K562 (cell line): ENCODE results near the gene SMIM13. TPM values are rescaled to one million over a fixed set of nuclear protein-coding genes. Genes with fewer than 3 reads are reported as not detected.

Source experiments
- ATAC-seq: fragments of 200-7000 bp; cut with Tn5 transposase; 3 replicates; pipeline ENCODE4 v1.9.1; 2020; ENCODE audit warnings: moderate library complexity
- BruUV-seq: library from RNA; stranded (reverse); fragments of 400-500 nt; replicated peaks from 2 replicates; lab custom pipeline; 2021; lab: Mats Ljungman, UMichigan
- CTCF ChIA-PET: fragments of 300-600 bp; formaldehyde crosslinking; extraction: SDS; loops from one replicate; lab custom pipeline; 2021; ENCODE audit warnings: low intra/inter-chr PET ratio; lab: Yijun Ruan, JAX
- POLR2A ChIA-PET: fragments of 300-600, 350-650 bp; sonication (Branson Sonifier 250); formaldehyde crosslinking; extraction: SDS; loops from one replicate; lab custom pipeline; 2021; ENCODE audit warnings: antibody characterized with exemption, inconsistent platforms; lab: Yijun Ruan, JAX
- DNase-seq, 4 experiments: peaks; one replicate each; pipeline versions ENCODE4 v3.0.0 to v3.0.0-alpha.2; 2011 to 2018; ENCODE audit warnings: low spot score in 3 of 4, mixed read lengths in 3 of 4; ENCODE audit errors: extremely low read depth in 1 of 4
- FAIRE-seq: peaks from 2 replicates; lab custom pipeline; 2011; peaks lifted over from hg19 to GRCh38; lab: Jason Lieb, UNC
- H2AFZ ChIP-seq: 2 replicates; pipeline ENCODE4 v1.6.0; 2011; ENCODE audit warnings: low read depth, low read length, control low read depth, inconsistent platforms
- H3K27ac ChIP-seq: fragments of 200-600 bp; 3 replicates; pipeline ENCODE4 v1.8.0; 2011; ENCODE audit warnings: low read depth, mild to moderate bottlenecking, control low read depth, inconsistent platforms, low read length, moderate library complexity, mixed read lengths; ENCODE audit errors: extremely low read depth
- H3K27me3 ChIP-seq, 2 experiments: fragments of 300-600 bp in 1 of 2; 2 replicates in 1 of 2; 3 replicates in 1 of 2; pipeline versions ENCODE4 v1.6.0 to v1.8.0; 2011; ENCODE audit warnings: inconsistent platforms in 2 of 2, low read length in 2 of 2, mild to moderate bottlenecking in 1 of 2, mixed read lengths in 1 of 2, moderate library complexity in 1 of 2; ENCODE audit not compliant: control insufficient read depth in 2 of 2, insufficient read depth in 2 of 2
- H3K36me3 ChIP-seq: fragments of 300-600 bp; 3 replicates; pipeline ENCODE4 v1.8.0; 2011; ENCODE audit warnings: mild to moderate bottlenecking, low read length, inconsistent platforms; ENCODE audit not compliant: control insufficient read depth, insufficient read depth
- H3K4me1 ChIP-seq, 2 experiments: fragments of 200-600 bp in 1 of 2; replicated peaks in 1 of 2; 2 replicates in 1 of 2; 3 replicates in 1 of 2; pipeline versions ENCODE4 v1.5.1 to v1.8.0; 2011; ENCODE audit warnings: inconsistent platforms in 2 of 2, low read length in 2 of 2, mild to moderate bottlenecking in 1 of 2, mixed read lengths in 1 of 2, moderate library complexity in 1 of 2; ENCODE audit not compliant: control insufficient read depth in 2 of 2, insufficient read depth in 2 of 2
- H3K4me2 ChIP-seq: 2 replicates; pipeline ENCODE4 v1.6.1; 2011; ENCODE audit warnings: low read length, control low read depth, inconsistent platforms, mixed read lengths; ENCODE audit not compliant: insufficient read depth
- H3K4me3 ChIP-seq: fragments of 200-600 bp; sonication (generic), shearing (Covaris generic); 2 replicates; pipeline ENCODE4 v1.5.1; 2016; ENCODE audit warnings: control low read depth, inconsistent platforms
- H3K79me2 ChIP-seq: fragments of 200-600 bp; 3 replicates; pipeline ENCODE4 v1.8.0; 2011; ENCODE audit warnings: low read length, inconsistent platforms; ENCODE audit not compliant: control insufficient read depth, insufficient read depth
- H3K9ac ChIP-seq, 2 experiments: 2 replicates each; pipeline versions ENCODE4 v1.6.0 to v1.6.1; 2011; ENCODE audit warnings: low read depth in 2 of 2, low read length in 2 of 2, control low read depth in 1 of 2, inconsistent platforms in 1 of 2, mild to moderate bottlenecking in 1 of 2, mixed read lengths in 1 of 2; ENCODE audit not compliant: insufficient read depth in 1 of 2
- H3K9me1 ChIP-seq: one replicate; pipeline ENCODE4 v1.6.0; 2011; ENCODE audit warnings: inconsistent platforms, mild to moderate bottlenecking, low read length, moderate library complexity; ENCODE audit not compliant: control insufficient read depth, insufficient read depth
- H3K9me3 ChIP-seq: replicated peaks from 2 replicates; pipeline ENCODE4 v1.5.1; 2011; ENCODE audit warnings: low read depth, low read length, inconsistent platforms; ENCODE audit not compliant: control insufficient read depth, insufficient read depth
- H4K20me1 ChIP-seq: replicated peaks from 2 replicates; pipeline ENCODE4 v1.6.1; 2011; ENCODE audit warnings: low read length, inconsistent platforms, mixed read lengths; ENCODE audit not compliant: control insufficient read depth, insufficient read depth
- BRD9 ChIP-seq: fragments of 450-650 bp; IDR thresholded peaks from 2 replicates; pipeline ENCODE4 v1.6.1; 2018; ENCODE audit warnings: low read depth; ENCODE audit not compliant: partially characterized antibody
- FIP1L1 ChIP-seq: fragments of 200-400 bp; formaldehyde crosslinking; IDR thresholded peaks from 2 replicates; pipeline ENCODE4 v1.6.1; 2018; ENCODE audit warnings: mild to moderate bottlenecking, low read depth, low read length; ENCODE audit not compliant: poor library complexity, severe bottlenecking
- GTF2A2 ChIP-seq: IDR thresholded peaks from 2 replicates; pipeline ENCODE4 v1.6.1; 2016; ENCODE audit warnings: mild to moderate bottlenecking, missing genetic modification characterization, missing compliant biosample characterization
- PCBP2 ChIP-seq: fragments of 200-400 bp; formaldehyde crosslinking; IDR thresholded peaks from 2 replicates; pipeline ENCODE4 v1.6.1; 2018; ENCODE audit warnings: low read length, low read depth, mild to moderate bottlenecking, moderate library complexity; ENCODE audit not compliant: poor library complexity, severe bottlenecking
- POLR2H ChIP-seq: IDR thresholded peaks from 2 replicates; pipeline ENCODE4 v1.6.1; 2016; ENCODE audit warnings: missing genetic modification characterization, low read depth, mild to moderate bottlenecking, control low read depth, missing compliant biosample characterization, moderate library complexity
- ZNF766 ChIP-seq: fragments of 200-800 bp; sonication (Bioruptor generic); conservative IDR thresholded peaks from 2 replicates; pipeline ENCODE4 v1.6.1; 2016; ENCODE audit warnings: missing genetic modification characterization, missing compliant biosample characterization
- WGBS: fragments of 100-300 bp; shearing (Covaris generic); methylation state at CpG from one replicate; pipeline ENCODE4 v1.1.6; 2016; ENCODE audit warnings: low coverage, mixed read lengths; ENCODE audit not compliant: insufficient coverage; ENCODE audit errors: missing lambda C conversion rate; 5-methylcytosine and 5-hydroxymethylcytosine counted together
- in situ Hi-C: fragments of 300-500 bp; cut with MboI; formaldehyde crosslinking; loops from 4 replicates; pipeline ENCODE4 v1.15.0; 2018; ENCODE audit warnings: inconsistent platforms, mixed read lengths
- intact Hi-C: fragments of 100-400 bp; cut with micrococcal nuclease; formaldehyde crosslinking; loops from 2 replicates; pipeline ENCODE4 v1.14.2; 2022
- polyA plus RNA-seq, 8 experiments: library from polyadenylated mRNA; depleted of rRNA in 4 of 8; stranded (reverse) in 5 of 8; unstranded in 3 of 8; fragments of >200 nt; fragmentation: Nextera tagmentation in 2 of 8; fragmentation: Illumina TruSeq in 1 of 8; extraction: Ambion mirVana in 2 of 8; extraction: Trizol in 1 of 8; gene quantifications; 2 replicates each; pipeline versions ENCODE4 v1.2.1 to v1.2.3, GENCODE V29; 2011 to 2014; ENCODE audit warnings: inconsistent platforms in 1 of 8, missing spikeins in 1 of 8
- total RNA-seq, 7 experiments: library from RNA; depleted of rRNA in 6 of 7; stranded (reverse); fragments of >200 nt in 6 of 7; fragmentation: Illumina TruSeq in 2 of 7; extraction: Trizol in 2 of 7; gene quantifications; 2 replicates each; pipeline versions ENCODE4 v1.2.1 to v1.2.3, GENCODE V29; 2011 to 2021; ENCODE audit warnings: low replicate concordance in 1 of 7
- TF ChIP-seq, protein P1 (sequence below): IDR thresholded peaks from 2 replicates; pipeline ENCODE4 v1.6.1; 2012; ENCODE audit warnings: low read depth, low read length, improper control_type of control experiment, borderline replicate concordance
- TF ChIP-seq, protein P2 (sequence below): fragments of 450-650 bp; IDR thresholded peaks from 2 replicates; pipeline ENCODE4 v1.6.1; 2016; ENCODE audit warnings: low read depth
- TF ChIP-seq, protein P3 (sequence below), 2 experiments: IDR thresholded peaks; 2 replicates each; pipeline ENCODE4 v1.6.1; 2012; ENCODE audit warnings: improper control_type of control experiment in 2 of 2, low read depth in 2 of 2, low read length in 2 of 2, borderline replicate concordance in 1 of 2

SMIM13 gene
- total and polyA plus RNA-seq, 9 of the 15 experiments (the other 6 are each of a cell fraction or from before 2014, with no cell fraction given), result 5.5 to 24.8 (median 11.7) TPM

- Histone ChIP-seq H3K9me3 (no peaks in the 10 kb centered on the region), H3K27ac (no peak overlapping the region), H3K79me2 (no peaks in the 10 kb centered on the region), H2AFZ (no peak overlapping the region), H3K9ac (no peak overlapping the region), H3K4me2 (no peak overlapping the region), H3K36me3 (no peaks in the 10 kb centered on the region), H3K9me1 (no peaks in the 10 kb centered on the region), H3K27me3 (peaks cover 21 to 51% of the 10 kb centered on the region in 2 experiments), H3K4me1 (peaks cover 0 to 4% of the 10 kb centered on the region in 2 experiments; a peak in 1 of 5 replicates), H3K4me3 (no peak overlapping the region), H4K20me1 (no peaks in the 10 kb centered on the region)
- CTCF ChIA-PET, result interaction anchor here (0.7 kb wide), 1 partner anchor 156 kb away, joined by 3 read pairs; no protein-coding TSS in a partner anchor
- FAIRE-seq (no peak), ATAC-seq (no peak), DNase-seq (no peak)
- WGBS, result 5% methylated on average over 4 of the region's 4 CpGs
- no peak for TF ChIP-seq BRD9
- no peak for TF ChIP-seq ZNF766 (CRISPR knock-in tag)
- no peak for TF ChIP-seq PCBP2
- TF ChIP-seq, protein P1, sequence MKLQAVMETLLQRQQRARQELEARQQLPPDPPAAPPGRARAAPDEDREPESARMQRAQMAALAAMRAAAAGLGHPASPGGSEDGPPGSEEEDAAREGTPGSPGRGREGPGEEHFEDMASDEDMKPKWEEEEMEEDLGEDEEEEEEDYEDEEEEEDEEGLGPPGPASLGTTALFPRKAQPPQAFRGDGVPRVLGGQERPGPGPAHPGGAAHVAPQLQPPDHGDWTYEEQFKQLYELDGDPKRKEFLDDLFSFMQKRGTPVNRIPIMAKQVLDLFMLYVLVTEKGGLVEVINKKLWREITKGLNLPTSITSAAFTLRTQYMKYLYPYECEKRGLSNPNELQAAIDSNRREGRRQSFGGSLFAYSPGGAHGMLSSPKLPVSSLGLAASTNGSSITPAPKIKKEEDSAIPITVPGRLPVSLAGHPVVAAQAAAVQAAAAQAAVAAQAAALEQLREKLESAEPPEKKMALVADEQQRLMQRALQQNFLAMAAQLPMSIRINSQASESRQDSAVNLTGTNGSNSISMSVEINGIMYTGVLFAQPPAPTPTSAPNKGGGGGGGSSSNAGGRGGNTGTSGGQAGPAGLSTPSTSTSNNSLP, result no peak
- TF ChIP-seq, protein P2, sequence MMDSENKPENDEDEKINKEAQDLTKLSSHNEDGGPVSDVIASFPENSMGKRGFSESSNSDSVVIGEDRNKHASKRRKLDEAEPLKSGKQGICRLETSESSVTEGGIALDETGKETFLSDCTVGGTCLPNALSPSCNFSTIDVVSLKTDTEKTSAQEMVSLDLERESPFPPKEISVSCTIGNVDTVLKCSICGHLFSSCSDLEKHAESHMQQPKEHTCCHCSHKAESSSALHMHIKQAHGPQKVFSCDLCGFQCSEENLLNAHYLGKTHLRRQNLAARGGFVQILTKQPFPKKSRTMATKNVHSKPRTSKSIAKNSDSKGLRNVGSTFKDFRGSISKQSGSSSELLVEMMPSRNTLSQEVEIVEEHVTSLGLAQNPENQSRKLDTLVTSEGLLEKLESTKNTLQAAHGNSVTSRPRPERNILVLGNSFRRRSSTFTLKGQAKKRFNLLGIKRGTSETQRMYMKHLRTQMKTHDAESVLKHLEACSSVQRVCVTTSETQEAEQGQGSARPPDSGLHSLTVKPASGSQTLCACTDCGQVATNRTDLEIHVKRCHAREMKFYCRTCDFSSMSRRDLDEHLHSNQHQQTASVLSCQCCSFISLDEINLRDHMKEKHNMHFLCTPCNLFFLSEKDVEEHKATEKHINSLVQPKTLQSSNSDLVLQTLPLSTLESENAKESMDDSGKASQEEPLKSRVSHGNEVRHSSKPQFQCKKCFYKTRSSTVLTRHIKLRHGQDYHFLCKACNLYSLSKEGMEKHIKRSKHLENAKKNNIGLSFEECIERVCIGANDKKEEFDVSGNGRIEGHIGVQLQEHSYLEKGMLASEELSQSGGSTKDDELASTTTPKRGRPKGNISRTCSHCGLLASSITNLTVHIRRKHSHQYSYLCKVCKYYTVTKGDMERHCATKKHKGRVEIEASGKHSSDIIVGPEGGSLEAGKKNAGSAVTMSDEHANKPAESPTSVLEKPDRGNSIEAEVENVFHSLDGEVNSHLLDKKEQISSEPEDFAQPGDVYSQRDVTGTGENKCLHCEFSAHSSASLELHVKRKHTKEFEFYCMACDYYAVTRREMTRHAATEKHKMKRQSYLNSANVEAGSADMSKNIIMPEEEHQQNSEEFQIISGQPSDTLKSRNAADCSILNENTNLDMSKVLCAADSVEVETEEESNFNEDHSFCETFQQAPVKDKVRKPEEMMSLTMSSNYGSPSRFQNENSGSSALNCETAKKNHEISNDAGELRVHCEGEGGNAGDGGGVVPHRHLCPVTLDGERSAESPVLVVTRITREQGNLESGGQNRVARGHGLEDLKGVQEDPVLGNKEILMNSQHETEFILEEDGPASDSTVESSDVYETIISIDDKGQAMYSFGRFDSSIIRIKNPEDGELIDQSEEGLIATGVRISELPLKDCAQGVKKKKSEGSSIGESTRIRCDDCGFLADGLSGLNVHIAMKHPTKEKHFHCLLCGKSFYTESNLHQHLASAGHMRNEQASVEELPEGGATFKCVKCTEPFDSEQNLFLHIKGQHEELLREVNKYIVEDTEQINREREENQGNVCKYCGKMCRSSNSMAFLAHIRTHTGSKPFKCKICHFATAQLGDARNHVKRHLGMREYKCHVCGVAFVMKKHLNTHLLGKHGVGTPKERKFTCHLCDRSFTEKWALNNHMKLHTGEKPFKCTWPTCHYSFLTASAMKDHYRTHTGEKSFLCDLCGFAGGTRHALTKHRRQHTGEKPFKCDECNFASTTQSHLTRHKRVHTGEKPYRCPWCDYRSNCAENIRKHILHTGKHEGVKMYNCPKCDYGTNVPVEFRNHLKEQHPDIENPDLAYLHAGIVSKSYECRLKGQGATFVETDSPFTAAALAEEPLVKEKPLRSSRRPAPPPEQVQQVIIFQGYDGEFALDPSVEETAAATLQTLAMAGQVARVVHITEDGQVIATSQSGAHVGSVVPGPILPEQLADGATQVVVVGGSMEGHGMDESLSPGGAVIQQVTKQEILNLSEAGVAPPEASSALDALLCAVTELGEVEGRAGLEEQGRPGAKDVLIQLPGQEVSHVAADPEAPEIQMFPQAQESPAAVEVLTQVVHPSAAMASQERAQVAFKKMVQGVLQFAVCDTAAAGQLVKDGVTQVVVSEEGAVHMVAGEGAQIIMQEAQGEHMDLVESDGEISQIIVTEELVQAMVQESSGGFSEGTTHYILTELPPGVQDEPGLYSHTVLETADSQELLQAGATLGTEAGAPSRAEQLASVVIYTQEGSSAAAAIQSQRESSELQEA, result no peak
- TF ChIP-seq GTF2A2 (tag), result no peak
- TF ChIP-seq, protein P3, sequence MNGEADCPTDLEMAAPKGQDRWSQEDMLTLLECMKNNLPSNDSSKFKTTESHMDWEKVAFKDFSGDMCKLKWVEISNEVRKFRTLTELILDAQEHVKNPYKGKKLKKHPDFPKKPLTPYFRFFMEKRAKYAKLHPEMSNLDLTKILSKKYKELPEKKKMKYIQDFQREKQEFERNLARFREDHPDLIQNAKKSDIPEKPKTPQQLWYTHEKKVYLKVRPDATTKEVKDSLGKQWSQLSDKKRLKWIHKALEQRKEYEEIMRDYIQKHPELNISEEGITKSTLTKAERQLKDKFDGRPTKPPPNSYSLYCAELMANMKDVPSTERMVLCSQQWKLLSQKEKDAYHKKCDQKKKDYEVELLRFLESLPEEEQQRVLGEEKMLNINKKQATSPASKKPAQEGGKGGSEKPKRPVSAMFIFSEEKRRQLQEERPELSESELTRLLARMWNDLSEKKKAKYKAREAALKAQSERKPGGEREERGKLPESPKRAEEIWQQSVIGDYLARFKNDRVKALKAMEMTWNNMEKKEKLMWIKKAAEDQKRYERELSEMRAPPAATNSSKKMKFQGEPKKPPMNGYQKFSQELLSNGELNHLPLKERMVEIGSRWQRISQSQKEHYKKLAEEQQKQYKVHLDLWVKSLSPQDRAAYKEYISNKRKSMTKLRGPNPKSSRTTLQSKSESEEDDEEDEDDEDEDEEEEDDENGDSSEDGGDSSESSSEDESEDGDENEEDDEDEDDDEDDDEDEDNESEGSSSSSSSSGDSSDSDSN (IDR thresholded peaks at IDR 0.05; ENCODE audit: borderline replicate concordance in 1 of 2, low read depth in 2 of 2, low read length in 2 of 2), result no peak
- no peak for TF ChIP-seq FIP1L1
- TF ChIP-seq POLR2H (tag), result no peak
- POLR2A ChIA-PET, result no interaction called here
- intact Hi-C loops, result no loop called here
- no TSS peak for BruUV-seq
- in situ Hi-C loops, result no loop called here
Measured at GRCh38 chr6:11166948-11167347, 73.3 kb downstream of the SMIM13 start.
